GM18520 (cell line): ENCODE results near the gene HOXC9.

Experiments used
- ATAC-seq: cut with Tn5 transposase; IDR thresholded peaks from one replicate; pipeline ENCODE4 v1.9.1; 2021; ENCODE audit not compliant: unreplicated experiment

HOXC9 gene

DNA sequence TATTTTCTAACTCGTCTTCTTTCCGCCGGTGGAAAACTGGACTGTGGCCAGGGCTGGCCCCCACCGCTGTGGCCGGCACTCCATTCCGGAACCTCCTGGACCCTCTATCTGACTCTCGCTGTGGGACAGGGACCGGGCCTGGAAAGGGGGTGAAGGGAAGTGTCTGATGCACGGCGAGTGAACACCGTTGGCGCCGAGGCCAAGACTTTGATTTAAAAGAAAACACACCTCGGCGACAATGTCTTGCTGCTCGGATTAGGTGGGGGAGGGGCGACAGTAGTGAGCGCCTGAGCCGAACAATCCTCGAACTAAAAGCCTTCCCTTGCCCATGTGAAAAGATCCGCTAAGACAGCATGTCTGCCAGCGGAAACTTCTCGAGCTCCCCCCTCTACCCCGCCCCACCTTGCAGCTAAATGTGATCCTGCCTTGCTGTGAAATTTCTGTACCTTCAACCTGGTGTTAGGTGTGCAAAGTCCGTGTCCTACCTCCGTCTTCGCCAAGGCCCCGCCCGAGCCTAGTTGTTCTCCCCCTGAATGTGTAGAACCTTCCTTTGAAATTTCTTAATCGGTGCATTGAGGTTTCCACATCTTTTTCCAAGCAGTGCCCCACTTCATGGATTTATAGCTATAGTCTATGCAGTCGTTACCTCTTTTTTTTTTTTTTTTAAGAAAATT, 24.3 kb upstream of the HOXC9 start:
- no peak for ATAC-seq

DNA sequence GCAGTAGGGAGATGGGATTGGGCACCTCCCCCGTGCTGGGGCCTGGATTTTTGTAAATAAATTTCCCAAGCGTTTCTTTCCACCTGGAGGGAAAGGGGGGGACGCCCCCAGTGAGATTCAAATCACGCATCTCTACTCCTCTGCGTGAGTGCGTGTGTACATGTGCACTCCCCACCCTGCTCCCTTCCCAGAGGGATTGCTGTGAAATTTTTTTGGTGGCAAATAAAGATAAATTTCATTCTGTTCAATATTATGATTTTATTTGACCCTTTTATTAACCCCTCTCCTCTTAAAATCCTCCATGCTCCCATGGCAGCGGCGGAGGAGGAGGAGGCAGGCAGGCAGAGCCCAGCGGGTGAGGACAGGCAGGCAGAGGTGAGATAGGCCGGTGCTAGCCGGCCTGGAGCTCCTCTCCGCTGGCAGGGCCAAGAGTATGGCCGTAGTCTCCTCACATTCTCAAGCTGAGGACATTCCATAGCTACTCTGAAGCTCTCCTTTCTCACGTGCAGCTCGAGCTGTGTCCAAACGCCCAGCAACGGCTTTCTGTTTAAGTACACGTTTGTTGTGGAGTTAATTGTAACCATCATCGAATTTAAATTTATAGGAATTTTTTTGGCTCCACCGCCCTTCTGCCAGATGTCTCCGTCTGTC, 23.7 kb upstream of the HOXC9 start:
- no peak for ATAC-seq

DNA sequence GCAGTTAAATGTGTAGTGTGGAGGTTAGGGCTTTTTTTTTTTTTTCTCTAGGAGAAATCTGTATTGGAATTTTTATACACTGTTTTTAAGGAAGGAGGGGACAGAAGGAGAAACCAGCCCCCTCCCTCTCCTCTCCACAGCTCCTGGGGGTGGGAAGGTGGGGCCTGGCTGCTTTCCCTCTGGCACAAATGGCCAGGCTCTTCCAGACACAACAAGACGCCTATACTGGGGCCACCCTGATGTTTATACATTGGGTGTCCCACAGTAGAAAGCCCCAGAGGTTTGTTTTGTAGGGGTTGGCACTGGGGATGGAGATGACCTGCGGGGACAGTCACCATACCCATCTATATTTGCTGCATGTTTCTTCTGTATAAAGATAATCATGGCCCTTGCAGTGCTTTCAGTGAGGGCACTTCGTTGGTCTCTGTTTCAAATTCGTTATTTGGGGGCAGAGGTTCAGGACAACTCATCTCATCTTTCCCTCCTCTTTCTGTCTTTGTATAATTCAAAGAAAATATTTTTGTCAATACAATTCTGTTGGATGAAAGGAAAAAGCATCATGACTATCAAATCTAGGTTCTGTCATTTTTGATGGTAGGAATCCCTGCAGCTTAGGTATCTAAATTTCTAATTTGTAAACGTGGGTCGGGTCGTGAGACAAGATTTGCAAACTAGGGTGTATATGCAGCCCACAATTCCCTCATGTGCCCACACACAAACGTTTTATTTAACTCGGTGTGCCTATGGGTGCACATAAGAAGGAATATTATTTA, 23.0 kb upstream of the HOXC9 start:
- no peak for ATAC-seq

DNA sequence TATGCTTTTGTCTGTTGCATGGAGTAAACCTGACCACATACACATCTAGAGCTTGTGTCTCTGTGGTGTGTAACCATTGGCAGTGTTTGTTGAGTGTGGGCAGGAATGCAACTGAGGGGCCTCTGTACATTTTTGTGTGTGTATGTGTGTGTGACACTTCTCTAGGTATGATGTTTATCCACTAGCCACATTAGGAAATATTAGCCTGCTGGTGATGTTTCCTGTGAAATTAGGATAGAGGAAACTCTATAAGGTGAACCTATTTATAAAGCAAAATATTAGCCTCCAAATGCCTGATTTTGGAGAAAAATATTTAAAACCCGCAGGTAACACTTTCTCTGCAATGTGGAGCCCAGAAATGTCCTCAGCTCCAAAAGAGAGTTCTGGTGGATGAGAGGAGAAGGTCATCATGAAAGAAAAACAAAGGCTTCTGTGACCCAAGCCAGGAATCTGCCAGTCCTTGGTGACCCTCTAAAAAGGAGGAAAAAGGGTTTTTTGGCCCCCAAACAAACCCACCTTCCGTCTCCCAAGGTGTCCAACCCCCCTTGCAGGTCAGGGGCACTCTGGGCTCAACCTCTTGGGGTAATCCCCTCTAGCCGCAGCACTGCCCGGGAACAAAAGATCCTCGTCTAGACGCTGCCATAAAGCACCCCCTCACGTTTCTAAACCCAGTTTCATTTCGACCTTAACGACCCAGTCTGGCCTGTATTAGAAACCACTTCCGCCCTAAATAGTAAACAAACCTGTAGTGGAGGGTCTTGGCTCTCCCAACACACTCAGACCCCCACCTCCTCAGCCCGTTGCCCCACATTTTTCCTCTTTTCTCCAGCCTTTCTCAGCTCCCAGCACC, 22.1 kb upstream of the HOXC9 start:
- ATAC-seq: no peak

DNA sequence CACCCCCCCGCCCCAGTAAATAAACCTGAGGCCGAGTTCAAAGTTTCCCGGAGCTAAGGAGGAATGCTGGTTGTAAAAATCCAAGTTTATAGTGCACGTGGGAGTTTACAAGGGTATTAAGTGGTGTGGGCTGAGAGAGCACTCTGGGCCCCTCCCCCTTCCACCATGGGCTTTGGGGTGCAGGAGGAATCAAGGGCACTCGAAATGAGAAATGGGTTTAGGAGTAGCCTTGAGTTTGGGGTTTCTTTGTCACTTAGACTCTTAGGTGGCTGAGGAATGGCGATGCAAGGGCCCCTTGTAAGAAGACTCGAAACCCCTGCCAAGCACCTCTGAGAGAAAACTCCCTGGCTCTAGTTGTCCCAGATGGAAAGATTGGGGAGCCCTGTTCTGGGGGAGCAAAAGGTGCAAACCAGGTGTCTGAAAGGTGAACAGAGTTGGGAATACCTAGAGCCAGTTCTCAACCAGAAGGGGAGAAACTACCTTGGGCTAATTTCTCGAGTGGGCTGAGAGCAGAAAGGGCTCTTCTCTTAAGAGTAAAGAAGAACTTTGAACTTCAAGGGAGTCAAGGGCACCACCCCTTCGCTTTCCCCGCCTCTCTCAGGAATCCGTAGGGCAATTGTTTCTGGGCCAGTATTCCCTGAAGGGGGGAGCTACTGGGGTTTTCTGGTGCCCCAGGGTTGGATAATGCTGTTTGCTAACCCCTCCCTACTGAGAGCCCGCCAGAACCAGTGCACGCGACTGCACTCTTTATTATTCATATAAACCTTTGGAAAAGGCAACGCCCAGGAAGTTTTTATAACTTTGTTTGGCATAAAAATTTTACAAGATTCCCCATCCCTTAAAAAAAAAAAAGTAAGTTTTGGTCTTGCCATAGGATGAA, 21.2 kb upstream of the HOXC9 start:
- no peak for ATAC-seq

DNA sequence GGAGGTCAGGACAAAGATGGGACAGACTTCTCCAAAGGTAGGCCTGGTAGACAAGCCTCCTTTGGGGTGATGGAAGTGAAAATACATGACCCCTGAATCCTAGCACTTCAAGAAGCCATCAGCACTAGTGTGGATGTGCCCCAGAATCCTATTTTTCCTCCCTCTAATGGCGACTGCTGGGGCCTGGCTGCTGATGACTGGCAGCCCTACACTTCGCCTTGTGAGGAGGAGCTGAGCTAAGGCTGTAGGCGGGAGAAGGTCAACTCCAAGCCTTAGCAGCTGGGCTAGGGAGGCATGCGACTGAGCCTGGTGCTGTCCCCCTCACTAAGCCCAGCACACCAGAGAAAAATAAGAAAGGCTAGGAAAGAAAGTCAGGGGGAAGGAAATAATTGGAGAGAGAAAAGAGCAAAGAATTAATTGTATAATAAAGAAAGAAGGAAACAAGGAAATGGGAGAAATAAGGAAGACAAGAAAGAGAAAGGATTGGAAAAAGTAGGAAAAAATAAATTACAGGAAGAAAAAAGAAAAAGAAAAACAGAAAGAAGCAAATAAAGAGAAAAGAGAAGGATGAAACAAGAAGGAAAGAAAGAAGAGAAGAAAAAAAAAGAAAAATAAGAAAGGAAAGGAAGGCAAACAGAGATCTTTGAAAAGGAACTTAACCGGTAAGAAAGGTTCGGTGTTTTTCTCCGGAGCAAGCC, 19.7 kb upstream of the HOXC9 start:
- no peak for ATAC-seq

DNA sequence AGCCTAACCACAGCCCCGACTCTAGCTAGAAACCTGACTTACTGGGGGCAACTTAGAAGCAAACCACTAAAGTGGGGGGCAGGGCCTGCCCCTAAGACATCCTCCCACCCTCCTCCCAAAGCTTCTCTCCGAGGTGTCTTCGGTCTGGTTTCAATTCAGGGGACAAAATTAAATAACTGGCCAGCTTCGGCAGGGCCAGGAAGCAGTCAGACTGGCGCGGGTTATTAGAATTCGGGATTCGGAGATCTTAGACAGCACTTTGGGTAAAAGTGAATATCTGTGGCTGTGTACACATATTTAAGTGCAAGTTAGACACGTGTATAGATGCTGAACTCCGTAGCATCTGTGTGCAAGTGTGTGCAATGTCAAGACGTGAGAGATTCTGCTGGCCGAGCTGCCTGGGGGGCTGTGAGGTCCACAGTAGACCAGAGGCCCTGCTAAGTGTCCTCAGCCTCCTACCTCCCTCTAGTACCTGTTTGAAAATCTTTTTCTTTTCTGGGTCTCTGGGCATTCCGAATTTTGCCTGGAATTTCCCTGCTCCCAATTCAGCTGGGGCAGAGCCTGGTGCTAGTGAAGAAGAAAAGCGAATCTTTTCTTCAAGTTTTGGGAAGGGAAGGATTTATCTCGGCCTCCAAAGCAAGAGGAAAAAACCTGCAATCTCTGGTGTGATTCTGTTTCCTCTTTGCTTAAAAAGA, 19.0 kb upstream of the HOXC9 start:
- ATAC-seq: no peak

DNA sequence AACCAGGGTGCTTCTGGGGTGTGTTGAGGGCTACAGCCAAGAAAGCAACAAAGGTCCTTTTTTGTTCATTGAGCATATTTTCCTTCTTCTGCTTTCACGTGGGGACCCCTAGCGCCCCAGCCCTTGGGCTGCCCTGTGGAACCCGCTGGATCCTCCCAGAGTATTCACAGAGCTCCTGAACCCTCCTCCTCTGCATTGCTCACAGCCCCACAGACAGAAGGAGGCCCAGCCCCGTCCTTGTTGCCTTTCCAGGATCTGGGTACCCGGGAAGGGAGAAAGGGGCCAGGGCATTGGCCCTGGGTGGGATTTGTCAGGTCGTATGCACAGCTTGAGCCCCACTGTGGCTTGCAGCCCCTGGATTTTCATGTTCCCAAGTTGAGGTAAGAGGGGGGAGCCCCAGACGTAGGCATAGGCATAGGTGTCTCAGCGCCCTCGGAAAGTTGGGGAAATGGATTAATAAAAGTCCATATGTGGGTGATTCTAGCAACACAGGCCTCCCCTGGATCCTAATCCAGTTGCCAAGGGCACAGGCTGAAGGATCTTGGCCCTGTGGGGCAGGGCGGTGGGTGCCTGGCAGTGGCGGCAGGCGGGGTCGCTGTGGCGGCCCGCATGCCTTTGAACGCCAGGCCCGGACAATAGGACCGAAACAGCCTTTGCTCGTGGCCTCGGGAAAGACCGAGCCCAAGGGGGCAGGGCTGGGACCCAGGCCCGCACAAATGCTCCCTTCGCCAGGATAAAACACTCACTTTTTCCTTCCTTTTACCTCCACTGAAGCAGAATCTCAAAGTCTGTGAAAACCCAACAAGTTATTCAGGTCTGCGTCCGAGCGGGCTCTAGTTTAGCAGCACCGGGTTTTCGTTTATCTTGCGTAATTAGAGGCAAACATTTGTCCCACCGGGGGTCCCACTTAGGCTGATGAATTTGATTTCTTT, 18.1 kb upstream of the HOXC9 start:
- no peak for ATAC-seq

DNA sequence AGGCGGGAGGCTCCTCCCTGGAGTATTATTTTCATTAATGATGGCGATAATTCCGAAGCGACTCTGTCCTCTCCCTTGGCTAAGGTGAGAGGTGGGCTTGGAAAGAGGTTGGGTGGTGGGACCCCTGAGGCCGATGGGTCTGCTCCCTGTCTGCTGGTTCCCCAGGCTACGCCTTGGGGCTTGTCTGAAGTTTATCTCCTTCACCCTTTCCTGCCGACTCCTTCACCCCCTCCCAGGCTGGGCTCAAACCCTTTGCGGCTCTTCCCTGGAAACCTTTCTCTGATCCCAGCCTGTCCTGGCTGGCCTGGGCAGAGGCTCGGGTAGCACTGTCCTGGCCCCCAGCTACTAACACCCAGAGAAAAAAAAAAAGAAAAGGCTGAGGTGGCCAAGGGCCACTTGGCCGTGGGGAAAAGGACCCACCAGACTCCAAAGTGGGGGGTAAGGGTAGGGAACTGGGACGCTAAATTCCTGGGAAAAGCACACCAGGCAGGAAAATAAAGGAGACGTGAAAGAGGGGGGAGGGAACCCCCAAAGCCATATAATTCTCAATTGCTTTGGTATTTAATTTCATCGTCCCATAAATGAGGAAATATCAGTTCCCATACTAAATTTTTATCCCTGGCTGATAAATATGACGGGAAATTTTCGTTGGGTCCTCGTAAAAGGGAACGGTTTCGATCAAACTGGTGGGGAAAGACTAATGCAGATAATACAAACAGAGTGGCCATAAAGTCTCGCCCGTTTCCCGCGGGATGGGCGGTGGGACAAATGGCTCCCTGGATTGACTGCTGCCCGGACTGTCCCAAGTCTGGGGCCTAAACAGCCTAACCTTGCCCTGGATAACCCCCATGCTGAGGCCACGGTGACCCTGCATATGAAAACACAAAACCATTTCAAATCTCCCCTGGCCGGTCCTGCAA, 17.1 kb upstream of the HOXC9 start:
- ATAC-seq: no peak

DNA sequence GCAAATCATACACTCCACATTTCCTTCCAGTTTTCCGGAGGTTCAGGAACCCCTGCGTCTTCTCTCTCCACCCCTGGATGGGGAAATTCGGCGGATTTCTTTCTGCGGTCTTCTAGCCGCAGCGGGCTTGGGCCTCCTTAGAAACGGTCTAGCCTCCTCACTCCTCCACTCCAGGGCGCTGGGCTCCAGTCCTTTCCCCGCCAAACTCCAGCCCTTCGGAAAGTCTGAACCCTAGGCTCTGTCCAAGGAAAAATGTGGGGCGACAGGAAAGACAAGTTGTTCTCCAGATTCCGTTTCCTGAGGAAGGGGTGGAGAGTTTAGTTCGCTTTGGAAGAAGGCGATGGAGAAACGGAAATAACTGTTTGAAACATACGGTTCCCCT, 16.4 kb upstream of the HOXC9 start:
- ATAC-seq: no peak

DNA sequence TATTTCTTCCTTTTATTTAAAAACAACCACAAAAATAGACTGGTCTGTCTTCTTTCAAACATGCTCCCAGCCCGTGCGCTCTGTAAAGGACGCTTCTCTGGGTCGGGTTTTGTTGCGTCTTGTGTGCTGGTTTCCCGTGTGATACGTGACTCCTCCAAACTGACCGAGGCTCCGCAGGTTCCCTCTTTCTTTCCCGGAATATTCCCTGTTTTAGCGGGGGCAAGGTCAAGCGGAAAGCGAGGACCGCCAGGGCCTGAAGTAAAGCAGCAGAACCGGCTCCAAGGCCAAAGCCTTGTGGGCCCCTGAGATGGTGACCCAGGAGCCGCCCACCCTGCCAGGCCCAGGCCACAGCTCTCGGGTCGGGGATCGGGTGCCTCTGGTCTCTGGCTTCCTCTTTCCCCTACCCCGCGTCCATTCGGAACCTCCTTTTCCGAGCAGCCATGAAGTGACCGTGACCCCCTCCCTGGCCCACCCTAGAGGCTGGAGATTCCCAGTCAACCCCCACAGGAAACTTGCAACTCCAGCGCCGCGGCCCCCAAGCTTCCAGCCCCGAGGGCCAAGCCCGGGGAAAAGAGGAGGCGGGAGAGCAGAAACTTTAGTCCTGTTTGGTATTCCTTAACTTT, 15.9 kb upstream of the HOXC9 start:
- no peak for ATAC-seq

DNA sequence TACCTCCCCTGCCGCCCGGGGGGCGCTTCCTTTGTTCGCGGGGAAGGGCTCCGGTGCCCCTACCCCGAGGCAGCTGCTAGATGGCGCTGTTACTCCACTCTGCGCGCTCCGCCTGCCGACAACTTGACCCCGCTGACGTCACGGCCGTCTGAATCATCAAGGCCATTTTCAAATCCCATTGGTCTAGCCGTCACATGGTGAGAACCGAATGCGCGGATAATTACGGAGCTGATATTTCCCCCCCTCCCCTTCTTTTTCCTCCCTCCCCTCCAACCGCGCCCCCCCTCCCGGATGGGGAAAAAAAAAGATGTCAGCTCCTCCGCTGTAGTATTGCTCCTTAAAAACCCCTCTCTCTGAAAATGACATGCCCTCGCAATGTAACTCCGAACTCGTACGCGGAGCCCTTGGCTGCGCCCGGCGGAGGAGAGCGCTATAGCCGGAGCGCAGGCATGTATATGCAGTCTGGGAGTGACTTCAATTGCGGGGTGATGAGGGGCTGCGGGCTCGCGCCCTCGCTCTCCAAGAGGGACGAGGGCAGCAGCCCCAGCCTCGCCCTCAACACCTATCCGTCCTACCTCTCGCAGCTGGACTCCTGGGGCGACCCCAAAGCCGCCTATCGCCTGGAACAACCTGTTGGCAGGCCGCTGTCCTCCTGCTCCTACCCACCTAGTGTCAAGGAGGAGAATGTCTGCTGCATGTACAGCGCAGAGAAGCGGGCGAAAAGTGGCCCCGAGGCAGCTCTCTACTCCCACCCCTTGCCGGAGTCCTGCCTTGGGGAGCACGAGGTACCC, 14.9 kb upstream of the HOXC9 start, which contains the start of gene HOXC10:
HOXC10 (plus strand) TSS at position 246 of the 791 bp plus-strand sequence; CDS start at position 360, 114 bp downstream.
- ATAC-seq: peak; percentile 70

DNA sequence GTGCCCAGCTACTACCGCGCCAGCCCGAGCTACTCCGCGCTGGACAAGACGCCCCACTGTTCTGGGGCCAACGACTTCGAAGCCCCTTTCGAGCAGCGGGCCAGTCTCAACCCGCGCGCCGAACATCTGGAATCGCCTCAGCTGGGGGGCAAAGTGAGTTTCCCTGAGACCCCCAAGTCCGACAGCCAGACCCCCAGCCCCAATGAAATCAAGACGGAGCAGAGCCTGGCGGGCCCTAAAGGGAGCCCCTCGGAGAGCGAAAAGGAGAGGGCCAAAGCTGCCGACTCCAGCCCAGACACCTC, 14.3 kb upstream of the HOXC9 start:
- no peak for ATAC-seq

DNA sequence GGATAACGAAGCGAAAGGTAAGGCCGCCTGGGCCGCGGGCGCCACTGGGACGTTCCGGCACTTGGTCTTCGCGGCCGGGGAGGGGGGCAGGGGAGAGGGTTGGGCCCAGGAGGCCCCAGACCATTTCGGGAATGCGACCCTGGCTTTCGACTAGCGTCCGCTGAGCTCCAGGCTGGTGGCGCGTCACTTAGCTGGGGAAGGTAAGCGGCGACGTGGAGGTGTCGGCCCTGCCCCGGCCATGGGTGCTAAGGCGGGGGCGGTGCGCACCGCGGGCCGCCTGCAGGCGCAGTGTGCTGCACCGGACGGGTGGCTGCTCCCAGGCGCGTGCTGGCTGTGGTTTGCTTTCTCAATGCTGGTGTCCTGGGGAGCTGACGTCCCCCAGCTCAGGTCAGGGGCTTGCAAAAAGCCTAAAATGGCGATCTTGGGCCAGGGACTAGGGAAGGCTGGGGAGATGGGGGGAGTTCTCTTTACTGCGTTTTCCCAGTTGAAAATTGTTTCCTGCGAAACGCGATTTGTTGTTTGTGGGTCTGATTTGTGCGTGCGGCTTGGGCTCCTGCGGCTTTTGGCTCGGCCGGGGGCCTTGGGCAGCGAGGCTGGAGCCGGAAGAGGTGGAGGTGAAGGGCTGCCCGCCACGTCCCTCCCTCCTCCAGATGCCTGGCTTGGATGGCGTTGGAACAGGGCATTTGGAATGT, 13.8 kb upstream of the HOXC9 start:
- ATAC-seq: no peak
